ENCODE results near the gene CCDC34.

DNA sequence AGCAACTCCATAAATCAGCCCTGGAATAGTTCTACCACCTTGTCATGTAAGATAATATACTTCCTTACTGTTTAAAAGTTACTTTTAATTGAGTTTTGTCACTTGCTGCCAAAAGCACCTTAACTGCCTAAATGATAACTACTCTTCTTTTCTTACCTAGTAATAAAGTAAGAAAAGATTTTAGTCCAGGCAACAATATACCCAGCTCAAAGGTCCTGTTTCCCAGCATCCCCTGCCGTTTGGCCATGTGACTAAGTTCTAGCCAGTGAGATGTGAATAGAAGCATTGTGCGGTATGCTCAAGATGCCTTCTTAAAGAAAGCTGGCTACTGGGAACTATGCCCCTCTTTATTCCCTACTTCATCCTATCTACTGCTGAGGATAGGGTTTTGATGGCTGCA lies 39.4 kb upstream of the CCDC34 start:
- TF ChIP-seq, protein P1, sequence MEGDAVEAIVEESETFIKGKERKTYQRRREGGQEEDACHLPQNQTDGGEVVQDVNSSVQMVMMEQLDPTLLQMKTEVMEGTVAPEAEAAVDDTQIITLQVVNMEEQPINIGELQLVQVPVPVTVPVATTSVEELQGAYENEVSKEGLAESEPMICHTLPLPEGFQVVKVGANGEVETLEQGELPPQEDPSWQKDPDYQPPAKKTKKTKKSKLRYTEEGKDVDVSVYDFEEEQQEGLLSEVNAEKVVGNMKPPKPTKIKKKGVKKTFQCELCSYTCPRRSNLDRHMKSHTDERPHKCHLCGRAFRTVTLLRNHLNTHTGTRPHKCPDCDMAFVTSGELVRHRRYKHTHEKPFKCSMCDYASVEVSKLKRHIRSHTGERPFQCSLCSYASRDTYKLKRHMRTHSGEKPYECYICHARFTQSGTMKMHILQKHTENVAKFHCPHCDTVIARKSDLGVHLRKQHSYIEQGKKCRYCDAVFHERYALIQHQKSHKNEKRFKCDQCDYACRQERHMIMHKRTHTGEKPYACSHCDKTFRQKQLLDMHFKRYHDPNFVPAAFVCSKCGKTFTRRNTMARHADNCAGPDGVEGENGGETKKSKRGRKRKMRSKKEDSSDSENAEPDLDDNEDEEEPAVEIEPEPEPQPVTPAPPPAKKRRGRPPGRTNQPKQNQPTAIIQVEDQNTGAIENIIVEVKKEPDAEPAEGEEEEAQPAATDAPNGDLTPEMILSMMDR (IDR thresholded peaks at IDR 0.05): no peak
- no peak for TF ChIP-seq EZH2 (IDR thresholded peaks at IDR 0.05)

Measured in neural progenitor cell (in vitro differentiated cells).